Transverse colon (tissue), 4 donors: Measurements from ENCODE around the gene TUFT1. TPM values are rescaled to one million over a fixed set of nuclear protein-coding genes. Genes with fewer than 3 reads are reported as not detected.

Experiments used
- DNase-seq: peaks from one replicate; pipeline ENCODE4 v3.0.0-alpha.2; 2019
- H3K27ac ChIP-seq, 4 donors: fragments of 200-600 bp; sonication (generic); 2 replicates each; pipeline ENCODE4 v1.5.1; 2016 to 2018; ENCODE audit warnings: inconsistent platforms in 4 of 4
- H3K27me3 ChIP-seq: fragments of 200-600 bp; sonication (generic); 2 replicates; pipeline ENCODE4 v1.5.1; 2017; ENCODE audit warnings: inconsistent platforms
- H3K36me3 ChIP-seq, 4 donors: fragments of 200-600 bp; sonication (generic); 2 replicates each; pipeline ENCODE4 v1.5.1; 2017 to 2019; ENCODE audit warnings: inconsistent platforms in 4 of 4
- H3K4me1 ChIP-seq, 4 donors: fragments of 200-600 bp; sonication (generic); 2 replicates each; pipeline ENCODE4 v1.5.1; 2017 to 2020; ENCODE audit warnings: inconsistent platforms in 4 of 4
- H3K4me3 ChIP-seq, 4 donors: fragments of 200-600 bp; sonication (generic); 1 replicate in 1 of 4; 2 replicates in 3 of 4; pipeline versions ENCODE4 v1.5.1 to v1.6.1; 2017 to 2019; ENCODE audit warnings: inconsistent platforms in 4 of 4
- H3K9me3 ChIP-seq, 2 donors: fragments of 200-600 bp; sonication (generic); 2 replicates each; pipeline ENCODE4 v1.5.1; 2017 to 2019; ENCODE audit warnings: inconsistent platforms in 2 of 2
- CTCF ChIP-seq, 5 experiments: fragments of 200-600 bp in 3 of 5; fragments of 450-650 bp in 2 of 5; sonication (generic) in 3 of 5; IDR thresholded peaks; 1 replicate in 2 of 5; 2 replicates in 3 of 5; pipeline ENCODE4 v1.5.1; 2016 to 2017; ENCODE audit warnings: antibody characterized with exemption in 5 of 5, inconsistent platforms in 3 of 5, mild to moderate bottlenecking in 2 of 5, moderate library complexity in 1 of 5
- EP300 ChIP-seq: sonication (generic); formaldehyde crosslinking; IDR thresholded peaks from one replicate; pipeline ENCODE4 v1.6.1; 2017; ENCODE audit warnings: antibody characterized with exemption, low read depth
- POLR2A ChIP-seq: fragments of 450-650 bp; IDR thresholded peaks from one replicate; pipeline ENCODE4 v1.6.1; 2016; ENCODE audit warnings: antibody characterized with exemption, mild to moderate bottlenecking, moderate library complexity
- POLR2AphosphoS5 ChIP-seq, 3 donors: sonication (generic); formaldehyde crosslinking; IDR thresholded peaks; one replicate each; pipeline ENCODE4 v1.6.1; 2016; ENCODE audit warnings: antibody characterized with exemption in 3 of 3
- WGBS, 2 donors: methylation state at CpG; one replicate each; pipeline ENCODE4 v1.1.5; 2018; ENCODE audit warnings: low coverage in 1 of 2; 5-methylcytosine and 5-hydroxymethylcytosine counted together
- in situ Hi-C, 4 donors: fragments of 200-750 bp; cut with MboI; loops; one replicate each; pipeline versions ENCODE4 v1.15.0 to v1.15.1; 2017; ENCODE audit warnings: low sequenced_read_pairs in 3 of 4, low pct_ligation_motif_present in 1 of 4, low pct_unique_long_range_greater_than_20kb in 1 of 4
- intact Hi-C: fragments of 100-400 bp; cut with DNase I; formaldehyde crosslinking; loops from one replicate; pipeline ENCODE4 v1.15.1; 2023; ENCODE audit warnings: low total_unique reads
- total RNA-seq, 4 donors: library from RNA; depleted of rRNA; stranded (reverse); fragments of >200 nt; gene quantifications; one replicate each; pipeline ENCODE4 v1.1.0, GENCODE V29; 2016

Gene TUFT1
- total RNA-seq, 4 donors from 2014 or later = 22.8 to 65.5 (median 30.8) TPM

- H3K4me1 ChIP-seq = peaks cover 0 to under 1% (median under 1%) of the 10 kb centered on the region in 4 donors
- no peak overlapping the region for H3K4me3 ChIP-seq
- TF ChIP-seq POLR2AphosphoS5 (IDR thresholded peaks at IDR 0.05) (no peak), POLR2A (no peak), CTCF (IDR thresholded peaks at IDR 0.05) (no peak), EP300 (no peak)
- in situ Hi-C loops = no loop called here
- intact Hi-C loops = loop anchor here (5.0 kb wide), 1 partner anchor 203 kb away; no protein-coding TSS in a partner anchor
- H3K9me3 ChIP-seq = no peaks in the 10 kb centered on the region
- no peaks in the 10 kb centered on the region for H3K27me3 ChIP-seq
- DNase-seq = no peak
- WGBS, 2 donors = 93% methylated on average over 10 of the region's 10 CpGs; no CpG with 5 or more reads in 1 of the 2 donors
- peaks cover 0 to 23% (median 0%) of the 10 kb centered on the region in 4 donors for H3K36me3 ChIP-seq
- H3K27ac ChIP-seq = no peak overlapping the region
Observed at GRCh38 chr1:151533870-151534269, 6.2 kb upstream of the TUFT1 start.

- intact Hi-C loops = loop anchor here (5.0 kb wide), 1 partner anchor 203 kb away; no protein-coding TSS in a partner anchor
Observed at GRCh38 chr1:151534662-151535278, 5.3 kb upstream of the TUFT1 start.

GRCh38 chr1:151535326-151536271, 4.5 kb upstream of the TUFT1 start:
- Histone ChIP-seq H3K27ac (no peak overlapping the region), H3K4me3 (no peak overlapping the region), H3K27me3 (no peaks in the 10 kb centered on the region), H3K4me1 (peaks cover 7 to 12% (median 10%) of the 10 kb centered on the region in 4 donors), H3K9me3 (no peaks in the 10 kb centered on the region), H3K36me3 (peaks cover 0 to 19% (median 0%) of the 10 kb centered on the region in 4 donors)
- DNase-seq = no peak
- intact Hi-C loops = no loop called here
- in situ Hi-C loops = no loop called here
- TF ChIP-seq POLR2A (no peak), POLR2AphosphoS5 (IDR thresholded peaks at IDR 0.05) (no peak), CTCF (IDR thresholded peaks at IDR 0.05) (no peak), EP300 (no peak)
- 74 to 96% methylated on average over 3 to 6 of the region's 6 CpGs for WGBS, 2 donors

More at GRCh38 chr1:151534662-151535278, 5.3 kb upstream of the TUFT1 start:
- Histone ChIP-seq H3K9me3 (no peaks in the 10 kb centered on the region), H3K27ac (no peak overlapping the region), H3K4me1 (peaks cover 7 to 9% (median 9%) of the 10 kb centered on the region in 4 donors), H3K4me3 (no peak overlapping the region), H3K36me3 (peaks cover 0 to 19% (median 0%) of the 10 kb centered on the region in 4 donors), H3K27me3 (no peaks in the 10 kb centered on the region)
- WGBS, 2 donors = 0 to 64% methylated on average over 1 to 12 of the region's 12 CpGs
- in situ Hi-C loops = no loop called here
- DNase-seq = peak; percentile 84
- TF ChIP-seq POLR2AphosphoS5 (IDR thresholded peaks at IDR 0.05) (no peak), EP300 (no peak), CTCF (IDR thresholded peaks at IDR 0.05) (peak; percentile 72 to 84 (median 82))

- Histone ChIP-seq H3K9me3 (no peaks in the 10 kb centered on the region), H3K4me1 (peaks cover 9 to 21% (median 15%) of the 10 kb centered on the region in 4 donors), H3K36me3 (peaks cover 0 to 19% (median 0%) of the 10 kb centered on the region in 4 donors), H3K27me3 (no peaks in the 10 kb centered on the region), H3K27ac (no peak overlapping the region), H3K4me3 (no peak overlapping the region)
- TF ChIP-seq POLR2AphosphoS5 (IDR thresholded peaks at IDR 0.05) = no peak
- TF ChIP-seq POLR2A = no peak
- no peak for TF ChIP-seq CTCF (IDR thresholded peaks at IDR 0.05)
- no peak for TF ChIP-seq EP300
- no peak for DNase-seq
- WGBS, 2 donors = 95 to 100% methylated on average over 2 to 7 of the region's 7 CpGs
- intact Hi-C loops (no loop called here), in situ Hi-C loops (no loop called here)
Observed at GRCh38 chr1:151536499-151536898, 3.6 kb upstream of the TUFT1 start.
